Parathyroid adenoma (tissue), 2 donors: Measurements from ENCODE around the gene CPNE9.

ENCODE experiments used
- H2AFZ ChIP-seq: fragments of 300-600 bp; sonication (generic); one replicate; pipeline ENCODE4 v1.7.0; 2017; ENCODE audit warnings: antibody characterized with exemption, mild to moderate bottlenecking
- H3K27ac ChIP-seq: fragments of 300-600 bp; sonication (generic); one replicate; pipeline ENCODE4 v1.7.0; 2017
- H3K27me3 ChIP-seq: fragments of 300-600 bp; sonication (generic); one replicate; pipeline ENCODE4 v1.7.0; 2017; ENCODE audit warnings: low read length; ENCODE audit not compliant: control insufficient read depth, insufficient read depth
- H3K36me3 ChIP-seq: fragments of 300-600 bp; sonication (generic); one replicate; pipeline ENCODE4 v1.7.0; 2017; ENCODE audit warnings: low read length; ENCODE audit not compliant: control insufficient read depth, insufficient read depth
- H3K4me1 ChIP-seq: fragments of 300-600 bp; sonication (generic); one replicate; pipeline ENCODE4 v1.7.0; 2017; ENCODE audit warnings: control low read depth
- H3K4me2 ChIP-seq: fragments of 300-600 bp; sonication (generic); one replicate; pipeline ENCODE4 v1.7.0; 2017; ENCODE audit warnings: low read length
- H3K4me3 ChIP-seq: fragments of 300-600 bp; sonication (generic); one replicate; pipeline ENCODE4 v1.7.0; 2017; ENCODE audit warnings: low read depth, low read length
- H3K79me2 ChIP-seq: fragments of 300-600 bp; sonication (generic); one replicate; pipeline ENCODE4 v1.7.0; 2017; ENCODE audit warnings: control low read depth
- H3K9ac ChIP-seq: fragments of 300-600 bp; sonication (generic); one replicate; pipeline ENCODE4 v1.7.0; 2017; ENCODE audit warnings: mild to moderate bottlenecking
- H3K9me3 ChIP-seq: fragments of 300-600 bp; sonication (generic); one replicate; pipeline ENCODE4 v1.7.0; 2017; ENCODE audit warnings: low read length; ENCODE audit not compliant: control insufficient read depth
- CTCF ChIP-seq: fragments of 300-600 bp; sonication (generic); IDR thresholded peaks from one replicate; pipeline ENCODE4 v1.7.0; 2017; ENCODE audit warnings: antibody characterized with exemption, mild to moderate bottlenecking
- donor health status: primary hyperparathyroidism.

Gene CPNE9

GRCh38 chr3:9745521-9745920, 41.9 kb downstream of the CPNE9 start:
- Histone ChIP-seq H3K4me3 (no peak overlapping the region), H3K4me1 (peaks cover 7% of the 10 kb centered on the region), H3K4me2 (no peak overlapping the region), H3K27me3 (no peaks in the 10 kb centered on the region), H3K27ac (no peak overlapping the region), H3K9ac (no peak overlapping the region), H2AFZ (no peak overlapping the region), H3K79me2 (no peaks in the 10 kb centered on the region), H3K36me3 (no peaks in the 10 kb centered on the region), H3K9me3 (no peaks in the 10 kb centered on the region)
- no peak for TF ChIP-seq CTCF

DNA sequence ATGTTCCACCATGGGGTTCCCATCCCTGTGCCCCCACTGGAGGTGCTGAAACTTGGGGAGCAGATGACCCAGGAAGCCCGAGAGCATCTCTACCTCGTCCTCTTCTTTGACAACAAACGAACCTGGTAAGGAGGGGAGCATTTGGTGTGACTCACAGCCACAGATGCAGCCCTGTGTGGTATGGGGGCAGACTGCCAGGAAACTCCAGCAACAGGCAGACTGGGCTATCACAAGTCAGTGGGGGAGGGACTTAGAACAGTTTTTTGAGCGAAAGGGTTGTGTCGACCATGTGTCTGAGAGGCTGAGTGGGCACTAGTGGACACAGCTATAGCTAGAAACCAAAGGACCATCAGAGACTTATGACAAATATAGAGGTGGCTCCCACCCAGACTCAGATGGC, 42.7 kb downstream of the CPNE9 start:
- Histone ChIP-seq H3K27ac (no peak overlapping the region), H3K79me2 (no peaks in the 10 kb centered on the region), H2AFZ (no peak overlapping the region), H3K27me3 (no peaks in the 10 kb centered on the region), H3K4me2 (no peak overlapping the region), H3K4me3 (no peak overlapping the region), H3K9me3 (no peaks in the 10 kb centered on the region), H3K9ac (no peak overlapping the region), H3K36me3 (no peaks in the 10 kb centered on the region), H3K4me1 (peaks cover 10% of the 10 kb centered on the region)
- no peak for TF ChIP-seq CTCF

- Histone ChIP-seq H3K27me3 (no peaks in the 10 kb centered on the region), H2AFZ (no peak overlapping the region), H3K9me3 (no peaks in the 10 kb centered on the region), H3K4me3 (no peak overlapping the region), H3K4me2 (no peak overlapping the region), H3K4me1 (peaks cover 10% of the 10 kb centered on the region), H3K9ac (no peak overlapping the region), H3K36me3 (no peaks in the 10 kb centered on the region), H3K79me2 (no peaks in the 10 kb centered on the region), H3K27ac (no peak overlapping the region)
- TF ChIP-seq CTCF = no peak
Observed at GRCh38 chr3:9747267-9747666, 43.6 kb downstream of the CPNE9 start.

DNA sequence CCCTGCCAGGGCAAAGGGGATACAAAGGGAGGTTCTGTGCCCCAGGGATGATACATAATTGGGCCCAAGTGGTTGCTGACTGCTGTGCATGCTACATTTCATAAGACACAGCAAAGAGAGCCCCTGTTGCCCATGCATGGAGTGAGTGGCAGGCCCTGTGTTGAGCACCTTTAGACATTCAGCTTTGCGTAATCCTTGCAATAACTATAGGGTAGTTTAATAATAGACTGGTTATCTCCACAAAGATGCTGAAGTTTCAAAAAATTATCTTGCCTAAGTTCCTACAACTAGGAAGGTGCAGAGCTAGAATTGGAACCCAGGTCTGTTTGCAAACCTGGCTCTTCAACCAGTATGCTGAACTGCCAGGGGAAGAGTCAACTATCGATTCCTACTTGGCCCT, 44.4 kb downstream of the CPNE9 start:
- Histone ChIP-seq H3K4me3 (no peak overlapping the region), H3K4me2 (no peak overlapping the region), H3K27me3 (no peaks in the 10 kb centered on the region), H3K9me3 (no peaks in the 10 kb centered on the region), H3K4me1 (peaks cover 10% of the 10 kb centered on the region), H3K36me3 (no peaks in the 10 kb centered on the region), H3K79me2 (no peaks in the 10 kb centered on the region), H3K9ac (no peak overlapping the region), H3K27ac (no peak overlapping the region), H2AFZ (no peak overlapping the region)
- TF ChIP-seq CTCF = no peak

- Histone ChIP-seq H3K27ac (peak overlapping the region; percentile 96), H3K27me3 (no peaks in the 10 kb centered on the region), H3K9ac (peak overlapping the region; percentile 74), H3K4me3 (peak overlapping the region; percentile 85), H2AFZ (peak overlapping the region; percentile 100), H3K4me1 (peaks cover 10% of the 10 kb centered on the region), H3K36me3 (no peaks in the 10 kb centered on the region), H3K79me2 (no peaks in the 10 kb centered on the region), H3K9me3 (no peaks in the 10 kb centered on the region), H3K4me2 (peak overlapping the region; percentile 100)
- TF ChIP-seq CTCF = no peak
Observed at GRCh38 chr3:9749296-9749644, 45.6 kb downstream of the CPNE9 start.
